Measurements from ENCODE around the gene ZRANB1. TPM values are rescaled to one million over a fixed set of nuclear protein-coding genes. Genes with fewer than 3 reads are reported as not detected.

Gene ZRANB1
- 10.5 TPM for polyA plus RNA-seq (2013, experiment 1 of 2)
- polyA plus RNA-seq (2013, experiment 2 of 2), result 10.7 TPM

GRCh38 chr10:124941823-124942222 is at the start of gene ZRANB1:
Gene ZRANB1, plus strand, starts transcription at chr10:124942123. Its CDS starts 371 bp downstream, at chr10:124942494.
- H3K4me3 ChIP-seq (ENCODE audit: low read length), result no peak within 1 kb of the TSS
- H3K9ac ChIP-seq (ENCODE audit: low read depth, low read length), result no peak within 1 kb of the TSS
- peaks cover 6% of the 10 kb centered on the region for H3K36me3 ChIP-seq (ENCODE audit: insufficient read depth, low read length)
- no peaks in the 10 kb centered on the region for H3K9me3 ChIP-seq (ENCODE audit: insufficient read depth, low read depth, low read length)
- peaks cover 30% of the 10 kb centered on the region for H3K4me1 ChIP-seq (ENCODE audit: insufficient read depth, low read length)
- H3K27ac ChIP-seq (ENCODE audit: low read depth, low read length), result no peak within 1 kb of the TSS
- no peaks in the 10 kb centered on the region for H3K27me3 ChIP-seq (ENCODE audit: insufficient read depth, low read length)
- WGBS, result 99% methylated on average over 4 of the region's 4 CpGs

DNA sequence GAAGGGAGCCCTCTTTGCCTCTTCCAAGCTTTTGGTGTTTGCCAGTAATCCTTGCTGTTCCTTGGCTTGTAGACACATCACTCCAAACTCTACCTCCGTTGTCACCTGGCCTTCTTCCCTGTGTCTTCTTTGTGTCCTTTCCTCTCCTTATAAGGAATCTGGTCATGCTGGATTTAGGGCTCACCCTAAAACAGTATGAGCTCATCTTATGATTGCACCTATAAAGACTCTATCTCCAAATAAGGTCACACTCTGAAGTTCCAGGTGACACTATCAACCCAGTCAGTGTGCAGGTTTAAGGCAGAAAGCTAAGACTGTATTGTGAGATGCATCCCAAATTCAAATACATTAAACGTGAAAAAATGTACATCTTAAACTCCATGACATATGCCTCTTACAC is 49.0 kb upstream of the ZRANB1 start:
- Histone ChIP-seq H3K27me3 (ENCODE audit: insufficient read depth, low read length) (no peaks in the 10 kb centered on the region), H3K9ac (ENCODE audit: low read depth, low read length) (no peak overlapping the region), H3K4me1 (ENCODE audit: insufficient read depth, low read length) (no peaks in the 10 kb centered on the region), H3K36me3 (ENCODE audit: insufficient read depth, low read length) (no peaks in the 10 kb centered on the region), H3K4me3 (ENCODE audit: low read length) (no peak overlapping the region), H3K27ac (ENCODE audit: low read depth, low read length) (no peak overlapping the region), H3K9me3 (ENCODE audit: insufficient read depth, low read depth, low read length) (no peaks in the 10 kb centered on the region)
- WGBS, result 96% methylated on average over 2 of the region's 2 CpGs

DNA sequence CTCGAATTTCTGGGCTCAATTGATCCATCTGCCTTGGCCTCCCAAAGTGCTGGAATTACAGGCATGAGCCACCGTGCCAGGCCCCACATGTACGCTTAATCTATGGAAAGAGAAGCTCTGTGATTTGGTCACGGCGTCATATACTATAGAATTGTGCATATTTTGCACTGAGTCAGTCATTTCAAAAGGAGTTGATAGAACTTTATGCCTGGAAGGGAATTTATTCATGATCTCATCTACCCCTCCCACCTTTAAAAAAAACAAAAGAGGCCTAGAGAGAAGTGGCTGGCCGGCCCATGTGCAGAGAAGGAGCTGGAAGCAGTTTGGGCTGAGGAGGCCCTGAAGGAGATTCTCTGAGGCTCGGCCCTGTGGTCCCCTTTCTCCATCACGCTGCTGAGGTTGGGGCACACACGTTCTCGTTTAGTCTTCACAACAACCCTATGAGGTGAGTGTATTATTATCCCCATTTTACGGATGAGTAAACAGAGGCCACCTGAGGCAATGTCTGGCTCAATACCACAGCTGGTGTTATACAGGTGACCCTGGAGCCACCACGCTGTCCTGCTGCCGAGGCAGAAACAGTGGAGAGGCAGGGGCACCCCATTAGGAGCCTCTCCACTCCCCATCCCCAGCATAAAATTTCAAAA is 47.2 kb upstream of the ZRANB1 start:
- Histone ChIP-seq H3K27me3 (ENCODE audit: insufficient read depth, low read length) (no peaks in the 10 kb centered on the region), H3K27ac (ENCODE audit: low read depth, low read length) (no peak overlapping the region), H3K4me3 (ENCODE audit: low read length) (no peak overlapping the region), H3K9ac (ENCODE audit: low read depth, low read length) (no peak overlapping the region), H3K4me1 (ENCODE audit: insufficient read depth, low read length) (no peaks in the 10 kb centered on the region), H3K9me3 (ENCODE audit: insufficient read depth, low read depth, low read length) (no peaks in the 10 kb centered on the region), H3K36me3 (ENCODE audit: insufficient read depth, low read length) (no peaks in the 10 kb centered on the region)
- WGBS, result 87% methylated on average over 13 of the region's 13 CpGs

DNA sequence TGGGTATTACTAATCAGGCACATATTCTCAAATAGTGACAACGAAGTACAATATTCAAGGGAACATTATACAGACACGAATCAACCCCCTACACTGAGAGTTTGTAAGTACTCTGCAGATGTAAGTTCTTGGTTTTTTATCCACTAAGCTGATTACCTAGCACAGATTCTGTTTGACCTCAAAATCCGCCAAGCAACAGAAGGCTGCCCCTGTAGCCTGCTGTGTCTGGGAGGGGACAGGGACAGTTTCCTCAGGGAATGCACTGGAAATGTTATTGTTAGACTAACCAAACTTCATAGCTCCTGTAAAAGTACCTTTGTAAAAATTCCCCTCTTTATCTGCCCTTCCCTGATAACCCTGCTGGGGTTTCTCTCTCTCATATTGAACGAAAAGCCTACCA is 45.2 kb upstream of the ZRANB1 start:
- no peaks in the 10 kb centered on the region for H3K9me3 ChIP-seq (ENCODE audit: insufficient read depth, low read depth, low read length)
- no peak overlapping the region for H3K4me3 ChIP-seq (ENCODE audit: low read length)
- H3K36me3 ChIP-seq (ENCODE audit: insufficient read depth, low read length), result no peaks in the 10 kb centered on the region
- no peaks in the 10 kb centered on the region for H3K27me3 ChIP-seq (ENCODE audit: insufficient read depth, low read length)
- no peaks in the 10 kb centered on the region for H3K4me1 ChIP-seq (ENCODE audit: insufficient read depth, low read length)
- no peak overlapping the region for H3K9ac ChIP-seq (ENCODE audit: low read depth, low read length)
- H3K27ac ChIP-seq (ENCODE audit: low read depth, low read length), result no peak overlapping the region
- 92% methylated on average over 3 of the region's 4 CpGs for WGBS

GRCh38 chr10:124898471-124898870 is 43.5 kb upstream of the ZRANB1 start:
- H3K4me1 ChIP-seq (ENCODE audit: insufficient read depth, low read length), result no peaks in the 10 kb centered on the region
- H3K27ac ChIP-seq (ENCODE audit: low read depth, low read length), result no peak overlapping the region
- no peak overlapping the region for H3K9ac ChIP-seq (ENCODE audit: low read depth, low read length)
- 91% methylated on average over 9 of the region's 9 CpGs for WGBS
- no peak overlapping the region for H3K4me3 ChIP-seq (ENCODE audit: low read length)
- no peaks in the 10 kb centered on the region for H3K9me3 ChIP-seq (ENCODE audit: insufficient read depth, low read depth, low read length)
- no peaks in the 10 kb centered on the region for H3K27me3 ChIP-seq (ENCODE audit: insufficient read depth, low read length)
- H3K36me3 ChIP-seq (ENCODE audit: insufficient read depth, low read length), result no peaks in the 10 kb centered on the region

GRCh38 chr10:124899151-124899550 is 42.8 kb upstream of the ZRANB1 start:
- no peaks in the 10 kb centered on the region for H3K4me1 ChIP-seq (ENCODE audit: insufficient read depth, low read length)
- no peak overlapping the region for H3K9ac ChIP-seq (ENCODE audit: low read depth, low read length)
- 96% methylated on average over 11 of the region's 11 CpGs for WGBS
- no peak overlapping the region for H3K27ac ChIP-seq (ENCODE audit: low read depth, low read length)
- H3K4me3 ChIP-seq (ENCODE audit: low read length), result no peak overlapping the region
- H3K27me3 ChIP-seq (ENCODE audit: insufficient read depth, low read length), result no peaks in the 10 kb centered on the region
- H3K36me3 ChIP-seq (ENCODE audit: insufficient read depth, low read length), result no peaks in the 10 kb centered on the region
- H3K9me3 ChIP-seq (ENCODE audit: insufficient read depth, low read depth, low read length), result no peaks in the 10 kb centered on the region

GRCh38 chr10:124902462-124902861 is 39.5 kb upstream of the ZRANB1 start:
- no peaks in the 10 kb centered on the region for H3K27me3 ChIP-seq (ENCODE audit: insufficient read depth, low read length)
- no CpG with 5 or more reads among the region's 1 CpG for WGBS

DNA sequence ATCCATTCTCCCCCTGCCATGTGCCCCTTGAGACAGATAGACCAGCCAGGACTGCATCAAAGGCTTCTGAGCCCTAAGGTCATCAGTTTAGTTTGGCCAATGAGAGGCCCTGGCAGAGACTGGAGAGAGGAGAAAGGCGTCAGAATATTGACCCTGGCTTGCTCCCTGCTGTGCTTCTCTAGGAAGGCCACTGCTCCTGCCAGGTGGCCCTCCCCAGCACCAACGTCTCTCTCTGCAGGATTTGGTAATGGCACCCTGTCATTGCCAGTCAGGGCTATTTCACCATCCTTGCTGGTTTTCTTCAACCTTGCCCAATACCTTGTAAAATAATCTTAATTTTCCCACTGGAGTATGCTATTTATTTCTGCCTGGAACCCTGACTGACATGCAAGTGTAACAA is 38.8 kb upstream of the ZRANB1 start:
- Histone ChIP-seq H3K27me3 (ENCODE audit: insufficient read depth, low read length) (no peaks in the 10 kb centered on the region), H3K4me1 (ENCODE audit: insufficient read depth, low read length) (no peaks in the 10 kb centered on the region), H3K4me3 (ENCODE audit: low read length) (no peak overlapping the region), H3K9me3 (ENCODE audit: insufficient read depth, low read depth, low read length) (no peaks in the 10 kb centered on the region), H3K9ac (ENCODE audit: low read depth, low read length) (no peak overlapping the region), H3K36me3 (ENCODE audit: insufficient read depth, low read length) (no peaks in the 10 kb centered on the region), H3K27ac (ENCODE audit: low read depth, low read length) (no peak overlapping the region)
- 21% methylated on average over 2 of the region's 2 CpGs for WGBS

More at GRCh38 chr10:124902462-124902861, 39.5 kb upstream of the ZRANB1 start:
- no peaks in the 10 kb centered on the region for H3K4me1 ChIP-seq (ENCODE audit: insufficient read depth, low read length)
- H3K36me3 ChIP-seq (ENCODE audit: insufficient read depth, low read length), result no peaks in the 10 kb centered on the region
- H3K9ac ChIP-seq (ENCODE audit: low read depth, low read length), result no peak overlapping the region
- no peak overlapping the region for H3K4me3 ChIP-seq (ENCODE audit: low read length)
- H3K9me3 ChIP-seq (ENCODE audit: insufficient read depth, low read depth, low read length), result no peaks in the 10 kb centered on the region
- H3K27ac ChIP-seq (ENCODE audit: low read depth, low read length), result no peak overlapping the region

- Histone ChIP-seq H3K9ac (ENCODE audit: low read depth, low read length) (no peak overlapping the region), H3K4me1 (ENCODE audit: insufficient read depth, low read length) (no peaks in the 10 kb centered on the region), H3K36me3 (ENCODE audit: insufficient read depth, low read length) (no peaks in the 10 kb centered on the region), H3K27me3 (ENCODE audit: insufficient read depth, low read length) (no peaks in the 10 kb centered on the region), H3K9me3 (ENCODE audit: insufficient read depth, low read depth, low read length) (no peaks in the 10 kb centered on the region), H3K4me3 (ENCODE audit: low read length) (no peak overlapping the region), H3K27ac (ENCODE audit: low read depth, low read length) (no peak overlapping the region)
- 100% methylated on average over 2 of the region's 2 CpGs for WGBS
These were observed 37.1 kb upstream of the ZRANB1 start for GRCh38 chr10:124904796-124905195.

- Histone ChIP-seq H3K4me3 (ENCODE audit: low read length) (no peak overlapping the region), H3K4me1 (ENCODE audit: insufficient read depth, low read length) (no peaks in the 10 kb centered on the region), H3K36me3 (ENCODE audit: insufficient read depth, low read length) (no peaks in the 10 kb centered on the region), H3K27ac (ENCODE audit: low read depth, low read length) (no peak overlapping the region), H3K9me3 (ENCODE audit: insufficient read depth, low read depth, low read length) (no peaks in the 10 kb centered on the region), H3K9ac (ENCODE audit: low read depth, low read length) (no peak overlapping the region), H3K27me3 (ENCODE audit: insufficient read depth, low read length) (no peaks in the 10 kb centered on the region)
- 97% methylated on average over 8 of the region's 9 CpGs for WGBS
These were observed 35.3 kb upstream of the ZRANB1 start for GRCh38 chr10:124906551-124907001.

- Histone ChIP-seq H3K9me3 (ENCODE audit: insufficient read depth, low read depth, low read length) (no peaks in the 10 kb centered on the region), H3K4me3 (ENCODE audit: low read length) (no peak overlapping the region), H3K9ac (ENCODE audit: low read depth, low read length) (no peak overlapping the region), H3K27ac (ENCODE audit: low read depth, low read length) (no peak overlapping the region), H3K36me3 (ENCODE audit: insufficient read depth, low read length) (no peaks in the 10 kb centered on the region), H3K27me3 (ENCODE audit: insufficient read depth, low read length) (no peaks in the 10 kb centered on the region), H3K4me1 (ENCODE audit: insufficient read depth, low read length) (no peaks in the 10 kb centered on the region)
- 95% methylated on average over 8 of the region's 8 CpGs for WGBS
These were observed 32.4 kb upstream of the ZRANB1 start for GRCh38 chr10:124909563-124909962.
